Measurements from ENCODE around the gene C1QTNF8. TPM values are rescaled to one million over a fixed set of nuclear protein-coding genes. Genes with fewer than 3 reads are reported as not detected.

The C1QTNF8 gene
- total RNA-seq, 1 experiment from 2014 or later: not detected

- intact Hi-C loops (cut with micrococcal nuclease): no loop called here
- no TSS peak for BruUV-seq (replicated peaks)
- Histone ChIP-seq H3K4me2 (ENCODE audit: low read length) (no peak overlapping the region), H3F3A (ENCODE audit: low read length, unreplicated experiment) (no peaks in the 10 kb centered on the region), H3K4me1 (ENCODE audit: insufficient read depth, low read length) (no peaks in the 10 kb centered on the region), H3K27ac (ENCODE audit: low read length) (no peak overlapping the region), H3K4me3 (ENCODE audit: low read length) (no peak overlapping the region), H2AFZ (ENCODE audit: low read length) (no peak overlapping the region), H3K36me3 (ENCODE audit: low read depth, low read length) (no peaks in the 10 kb centered on the region), H3K27me3 (ENCODE audit: low read length) (no peaks in the 10 kb centered on the region), H3K9ac (ENCODE audit: low read length) (no peak overlapping the region), H4K20me1 (ENCODE audit: low read length) (no peaks in the 10 kb centered on the region), H3K9me2 (replicated peaks; ENCODE audit: low read length) (no peaks in the 10 kb centered on the region), H3K79me2 (ENCODE audit: low read length) (no peaks in the 10 kb centered on the region), H3K9me3 (ENCODE audit: low read length) (no peaks in the 10 kb centered on the region)
- ATAC-seq (peak; percentile 25), DNase-seq (no peak)
- TF ChIP-seq CTCF (conservative IDR thresholded peaks at IDR 0.05; ENCODE audit: low read depth, low read length) (no peak), EZH2 (IDR thresholded peaks at IDR 0.05; ENCODE audit: low read length, unreplicated experiment) (no peak), EZH2phosphoT487 (IDR thresholded peaks at IDR 0.05; ENCODE audit: borderline replicate concordance, low read length) (no peak)
- ChIA-PET CTCF (interaction anchor here (0.6 kb wide), 1 partner anchor 331 kb away, joined by 5 read pairs; no protein-coding TSS in a partner anchor), POLR2A (ENCODE audit: unreplicated experiment) (no interaction called here)
Measured at GRCh38 chr16:1045310-1045992, 50.6 kb downstream of the C1QTNF8 start.

- Histone ChIP-seq H3K36me3 (ENCODE audit: low read depth, low read length) (no peaks in the 10 kb centered on the region), H3K27me3 (ENCODE audit: low read length) (no peaks in the 10 kb centered on the region), H2AFZ (ENCODE audit: low read length) (no peak overlapping the region), H3K4me2 (ENCODE audit: low read length) (no peak overlapping the region), H3K79me2 (ENCODE audit: low read length) (no peaks in the 10 kb centered on the region), H3K9ac (ENCODE audit: low read length) (no peak overlapping the region), H3K9me2 (replicated peaks; ENCODE audit: low read length) (no peaks in the 10 kb centered on the region), H3K27ac (ENCODE audit: low read length) (no peak overlapping the region), H3K4me3 (ENCODE audit: low read length) (no peak overlapping the region), H3K4me1 (ENCODE audit: insufficient read depth, low read length) (no peaks in the 10 kb centered on the region), H3F3A (ENCODE audit: low read length, unreplicated experiment) (no peaks in the 10 kb centered on the region), H3K9me3 (ENCODE audit: low read length) (no peaks in the 10 kb centered on the region), H4K20me1 (ENCODE audit: low read length) (no peaks in the 10 kb centered on the region)
- ChIA-PET CTCF (interaction anchor here (0.6 kb wide), 1 partner anchor 330 kb away, joined by 5 read pairs; no protein-coding TSS in a partner anchor), POLR2A (ENCODE audit: unreplicated experiment) (no interaction called here)
- ATAC-seq (peak; percentile 53), DNase-seq (no peak)
- no peak for TF ChIP-seq EZH2 (IDR thresholded peaks at IDR 0.05; ENCODE audit: low read length, unreplicated experiment)
- no TSS peak for BruUV-seq (replicated peaks)
- intact Hi-C loops (cut with micrococcal nuclease): no loop called here
Measured at GRCh38 chr16:1044460-1045309, 51.4 kb downstream of the C1QTNF8 start.

GRCh38 chr16:1043881-1044451 is 52.1 kb downstream of the C1QTNF8 start:
- ATAC-seq (no peak), DNase-seq (no peak)
- Histone ChIP-seq H3K9me3 (ENCODE audit: low read length) (no peaks in the 10 kb centered on the region), H2AFZ (ENCODE audit: low read length) (no peak overlapping the region), H3K9me2 (replicated peaks; ENCODE audit: low read length) (no peaks in the 10 kb centered on the region), H3K27me3 (ENCODE audit: low read length) (no peaks in the 10 kb centered on the region), H3K79me2 (ENCODE audit: low read length) (no peaks in the 10 kb centered on the region), H3K9ac (ENCODE audit: low read length) (no peak overlapping the region), H3K4me2 (ENCODE audit: low read length) (no peak overlapping the region), H3F3A (ENCODE audit: low read length, unreplicated experiment) (no peaks in the 10 kb centered on the region), H3K36me3 (ENCODE audit: low read depth, low read length) (no peaks in the 10 kb centered on the region), H3K4me1 (ENCODE audit: insufficient read depth, low read length) (no peaks in the 10 kb centered on the region), H3K27ac (ENCODE audit: low read length) (no peak overlapping the region), H3K4me3 (ENCODE audit: low read length) (no peak overlapping the region), H4K20me1 (ENCODE audit: low read length) (no peaks in the 10 kb centered on the region)
- intact Hi-C loops (cut with micrococcal nuclease): no loop called here
- no peak for TF ChIP-seq EZH2 (IDR thresholded peaks at IDR 0.05; ENCODE audit: low read length, unreplicated experiment)
- TF ChIP-seq CTCF (conservative IDR thresholded peaks at IDR 0.05; ENCODE audit: low read depth, low read length): no peak
- TF ChIP-seq EZH2phosphoT487 (IDR thresholded peaks at IDR 0.05; ENCODE audit: borderline replicate concordance, low read length): no peak
- CTCF ChIA-PET: no interaction called here
- POLR2A ChIA-PET (ENCODE audit: unreplicated experiment): no interaction called here
- no TSS peak for BruUV-seq (replicated peaks)
